ENCODE data around the gene UBE2J1.

GRCh38 chr6:89311853-89312531 is 40.5 kb downstream of the UBE2J1 start:
- TF ChIP-seq RAD21 (conservative IDR thresholded peaks at IDR 0.05) (peak; percentile 77), CTCF (IDR thresholded peaks at IDR 0.05; ENCODE audit: poor library complexity, severe bottlenecking) (peak; percentile 76)
